Measurements from ENCODE around the gene WBP1. TPM values are rescaled to one million over a fixed set of nuclear protein-coding genes. Genes with fewer than 3 reads are reported as not detected.

WBP1 gene
- total and polyA plus RNA-seq, 2 donors from 2014 or later, result 83.9 to 150 TPM

- Histone ChIP-seq H3K4me1 (ENCODE audit: control insufficient read depth in 2 of 3, insufficient read depth in 2 of 3, low read depth in 1 of 3, low read length in 3 of 3) (peaks cover 0 to 2% (median 0%) of the 10 kb centered on the region in 3 donors), H3K4me3 (ENCODE audit: low read length in 3 of 3) (no peak overlapping the region), H3K9ac (ENCODE audit: low read length in 3 of 3) (no peak overlapping the region), H3K27me3 (ENCODE audit: control insufficient read depth, insufficient read depth, low read length) (no peaks in the 10 kb centered on the region), H3K36me3 (ENCODE audit: control insufficient read depth in 2 of 3, insufficient read depth in 3 of 3, low read length in 3 of 3) (peaks cover 0 to 13% (median 13%) of the 10 kb centered on the region in 3 donors), H3K9me3 (ENCODE audit: control insufficient read depth in 2 of 3, insufficient read depth in 1 of 3, low read length in 3 of 3) (no peaks in the 10 kb centered on the region), H3K27ac (ENCODE audit: low read depth in 2 of 2, low read length in 2 of 2) (no peak overlapping the region)
- intact Hi-C loops (cut with DNase I), result no loop called here
- peak in 1 of 5 donors; percentile 64 for DNase-seq
- TF ChIP-seq, protein P1, sequence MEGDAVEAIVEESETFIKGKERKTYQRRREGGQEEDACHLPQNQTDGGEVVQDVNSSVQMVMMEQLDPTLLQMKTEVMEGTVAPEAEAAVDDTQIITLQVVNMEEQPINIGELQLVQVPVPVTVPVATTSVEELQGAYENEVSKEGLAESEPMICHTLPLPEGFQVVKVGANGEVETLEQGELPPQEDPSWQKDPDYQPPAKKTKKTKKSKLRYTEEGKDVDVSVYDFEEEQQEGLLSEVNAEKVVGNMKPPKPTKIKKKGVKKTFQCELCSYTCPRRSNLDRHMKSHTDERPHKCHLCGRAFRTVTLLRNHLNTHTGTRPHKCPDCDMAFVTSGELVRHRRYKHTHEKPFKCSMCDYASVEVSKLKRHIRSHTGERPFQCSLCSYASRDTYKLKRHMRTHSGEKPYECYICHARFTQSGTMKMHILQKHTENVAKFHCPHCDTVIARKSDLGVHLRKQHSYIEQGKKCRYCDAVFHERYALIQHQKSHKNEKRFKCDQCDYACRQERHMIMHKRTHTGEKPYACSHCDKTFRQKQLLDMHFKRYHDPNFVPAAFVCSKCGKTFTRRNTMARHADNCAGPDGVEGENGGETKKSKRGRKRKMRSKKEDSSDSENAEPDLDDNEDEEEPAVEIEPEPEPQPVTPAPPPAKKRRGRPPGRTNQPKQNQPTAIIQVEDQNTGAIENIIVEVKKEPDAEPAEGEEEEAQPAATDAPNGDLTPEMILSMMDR (IDR thresholded peaks at IDR 0.05; ENCODE audit: borderline replicate concordance, extremely low read depth, insufficient read depth), result no peak
- no peak for FAIRE-seq
Observed at GRCh38 chr2:74474481-74474880, 16.2 kb downstream of the WBP1 start.

DNA sequence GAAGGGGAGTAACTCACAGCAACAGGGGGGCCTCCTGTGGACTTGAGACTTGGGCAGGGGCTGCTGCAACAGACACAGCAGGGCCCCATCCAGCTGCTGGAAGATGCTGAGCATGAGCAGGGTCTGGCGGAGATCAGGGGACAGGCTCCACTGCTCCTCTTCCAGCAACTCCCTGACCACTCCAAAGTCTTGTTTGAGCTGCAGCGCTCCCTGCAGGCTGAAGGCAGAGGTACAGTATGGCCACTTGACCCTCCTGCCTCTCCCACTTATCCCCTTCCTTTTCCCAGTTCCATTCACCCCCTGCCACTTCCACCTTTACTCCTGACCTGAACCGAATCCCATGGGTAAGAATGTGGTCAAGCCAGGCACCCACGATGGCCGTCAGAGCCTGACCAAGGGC lies 16.7 kb downstream of the WBP1 start:
- H3K4me3 ChIP-seq (ENCODE audit: low read length in 3 of 3), result no peak overlapping the region
- H3K27ac ChIP-seq (ENCODE audit: low read depth in 2 of 2, low read length in 2 of 2), result no peak overlapping the region
- H3K27me3 ChIP-seq (ENCODE audit: control insufficient read depth, insufficient read depth, low read length), result no peaks in the 10 kb centered on the region
- DNase-seq, result peak in 1 of 5 donors; percentile 55
- TF ChIP-seq, protein P1 (IDR thresholded peaks at IDR 0.05; ENCODE audit: borderline replicate concordance, extremely low read depth, insufficient read depth), result no peak
- H3K4me1 ChIP-seq (ENCODE audit: control insufficient read depth in 2 of 3, insufficient read depth in 2 of 3, low read depth in 1 of 3, low read length in 3 of 3), result peaks cover 0 to 2% (median 0%) of the 10 kb centered on the region in 3 donors
- H3K9ac ChIP-seq (ENCODE audit: low read length in 3 of 3), result no peak overlapping the region
- no peak for FAIRE-seq
- intact Hi-C loops (cut with DNase I), result no loop called here
- H3K36me3 ChIP-seq (ENCODE audit: control insufficient read depth in 2 of 3, insufficient read depth in 3 of 3, low read length in 3 of 3), result peaks cover 0 to 13% (median 13%) of the 10 kb centered on the region in 3 donors
- no peaks in the 10 kb centered on the region for H3K9me3 ChIP-seq (ENCODE audit: control insufficient read depth in 2 of 3, insufficient read depth in 1 of 3, low read length in 3 of 3)

DNA sequence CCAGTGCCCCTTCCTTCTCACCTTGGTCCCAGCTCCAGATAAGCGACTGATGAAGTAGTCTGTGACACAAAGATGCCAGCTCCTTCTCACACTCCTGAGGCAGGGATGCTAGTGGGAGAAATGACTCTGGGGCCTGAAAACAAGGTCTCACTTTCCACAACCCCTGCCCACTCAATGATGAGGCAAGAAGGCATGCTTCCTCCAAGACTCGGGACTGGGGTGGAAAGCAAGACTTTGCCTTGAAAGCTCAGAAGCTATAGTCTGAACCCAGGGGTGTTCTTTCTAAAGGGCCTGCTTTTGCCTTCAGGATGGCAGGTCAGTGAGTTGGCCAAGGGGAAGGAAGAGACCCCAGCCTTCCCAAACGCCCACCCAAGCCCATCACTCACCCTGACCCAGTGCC lies 23.2 kb downstream of the WBP1 start:
- no peak overlapping the region for H3K27ac ChIP-seq (ENCODE audit: low read depth in 2 of 2, low read length in 2 of 2)
- DNase-seq (no peak), FAIRE-seq (no peak)
- H3K4me1 ChIP-seq (ENCODE audit: control insufficient read depth in 2 of 3, insufficient read depth in 2 of 3, low read depth in 1 of 3, low read length in 3 of 3), result peaks cover 0 to 20% (median 6%) of the 10 kb centered on the region in 3 donors
- H3K9ac ChIP-seq (ENCODE audit: low read length in 3 of 3), result peak overlapping the region in 2 of 3 donors; percentile 68 to 80
- TF ChIP-seq, protein P1 (IDR thresholded peaks at IDR 0.05; ENCODE audit: borderline replicate concordance, extremely low read depth, insufficient read depth), result no peak
- intact Hi-C loops (cut with DNase I), result no loop called here
- peak overlapping the region in 2 of 3 donors; percentile 95 to 100 for H3K4me3 ChIP-seq (ENCODE audit: low read length in 3 of 3)
- no peaks in the 10 kb centered on the region for H3K9me3 ChIP-seq (ENCODE audit: control insufficient read depth in 2 of 3, insufficient read depth in 1 of 3, low read length in 3 of 3)
- peaks cover 0 to 8% (median 3%) of the 10 kb centered on the region in 3 donors for H3K36me3 ChIP-seq (ENCODE audit: control insufficient read depth in 2 of 3, insufficient read depth in 3 of 3, low read length in 3 of 3)
- no peaks in the 10 kb centered on the region for H3K27me3 ChIP-seq (ENCODE audit: control insufficient read depth, insufficient read depth, low read length)

Data from kidney (tissue), 14 donors.